Measurements from ENCODE around the gene ANKRD13D. TPM values are rescaled to one million over a fixed set of nuclear protein-coding genes. Genes with fewer than 3 reads are reported as not detected.

The ANKRD13D gene
- total and polyA plus RNA-seq, 9 donors, result 5.6 to 60.9 (median 41.3) TPM

DNA sequence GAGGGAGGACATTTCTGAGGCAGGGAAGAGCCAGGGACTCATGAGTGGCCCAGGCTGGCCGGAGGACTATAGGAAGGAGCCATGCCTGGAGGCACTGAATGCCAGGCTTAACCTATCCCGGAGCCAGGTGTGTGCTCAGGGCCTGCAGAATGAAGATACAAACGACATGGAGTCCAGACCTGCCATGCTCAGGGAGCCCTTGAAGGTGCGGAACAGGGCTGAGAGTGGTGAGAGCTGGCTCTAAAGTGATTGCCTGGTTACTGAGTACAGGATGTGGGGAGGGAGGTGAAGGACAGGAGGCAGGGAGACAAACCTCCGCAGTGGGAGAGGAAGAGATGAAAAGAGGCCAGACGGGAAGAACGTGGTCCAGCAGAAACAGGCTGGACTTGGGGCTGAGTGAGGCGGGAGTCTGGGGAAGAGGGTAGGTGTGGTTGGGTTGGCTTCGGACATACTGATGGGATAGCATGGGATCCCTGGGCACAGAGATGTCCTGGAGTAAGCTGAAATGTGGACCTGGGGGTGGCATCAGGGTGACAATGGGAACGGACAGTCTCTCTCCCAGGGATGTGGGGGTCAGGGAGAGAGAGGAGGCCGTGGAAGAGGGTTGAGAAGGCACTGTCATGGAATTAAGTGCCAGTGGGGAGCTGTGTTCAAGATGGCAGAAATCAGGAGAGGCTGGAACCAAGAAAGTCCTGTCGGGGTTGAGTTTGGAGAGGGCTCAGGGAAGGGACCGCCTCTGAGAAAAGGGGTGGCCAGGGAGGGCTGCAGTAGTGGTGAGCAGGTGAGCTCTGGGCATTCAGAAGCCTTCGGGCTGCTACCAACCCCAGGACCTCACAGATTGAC lies 1.5 kb upstream of the ANKRD13D start:
- H3K9me3 ChIP-seq, result no peaks in the 10 kb centered on the region
- DNase-seq, result peak in 2 of 5 donors; percentile 35 to 39
- H3K27ac ChIP-seq, result peak overlapping the region; percentile 57 to 96
- peaks cover 7% of the 10 kb centered on the region for H3K4me1 ChIP-seq (ENCODE audit: insufficient read depth)
- H3K4me3 ChIP-seq, result peak overlapping the region; percentile 89
- intact Hi-C loops (cut with DNase I), result no loop called here
- TF ChIP-seq EP300 (IDR thresholded peaks at IDR 0.05), result no peak
- TF ChIP-seq POLR2A (IDR thresholded peaks at IDR 0.05), result no peak
- no peak for TF ChIP-seq CTCF (IDR thresholded peaks at IDR 0.05)
- 63 to 71% (median 66%) methylated on average over 14 of the region's 14 CpGs for WGBS, 3 donors
- no peaks in the 10 kb centered on the region for H3K27me3 ChIP-seq
- no peaks in the 10 kb centered on the region for H3K36me3 ChIP-seq

- peak overlapping the region; percentile 57 to 96 for H3K27ac ChIP-seq
- H3K4me1 ChIP-seq (ENCODE audit: insufficient read depth), result peaks cover 7% of the 10 kb centered on the region
- H3K4me3 ChIP-seq, result peak overlapping the region; percentile 89
- no peaks in the 10 kb centered on the region for H3K36me3 ChIP-seq
- H3K27me3 ChIP-seq, result no peaks in the 10 kb centered on the region
- TF ChIP-seq CTCF (IDR thresholded peaks at IDR 0.05) (no peak), POLR2A (IDR thresholded peaks at IDR 0.05) (no peak), EP300 (IDR thresholded peaks at IDR 0.05) (no peak)
- DNase-seq, result no peak
- intact Hi-C loops (cut with DNase I), result no loop called here
- no peaks in the 10 kb centered on the region for H3K9me3 ChIP-seq
- 38 to 48% (median 39%) methylated on average over 4 of the region's 4 CpGs for WGBS, 3 donors
Measured at GRCh38 chr11:67288198-67288451, 978 bp upstream of the ANKRD13D start.

DNA sequence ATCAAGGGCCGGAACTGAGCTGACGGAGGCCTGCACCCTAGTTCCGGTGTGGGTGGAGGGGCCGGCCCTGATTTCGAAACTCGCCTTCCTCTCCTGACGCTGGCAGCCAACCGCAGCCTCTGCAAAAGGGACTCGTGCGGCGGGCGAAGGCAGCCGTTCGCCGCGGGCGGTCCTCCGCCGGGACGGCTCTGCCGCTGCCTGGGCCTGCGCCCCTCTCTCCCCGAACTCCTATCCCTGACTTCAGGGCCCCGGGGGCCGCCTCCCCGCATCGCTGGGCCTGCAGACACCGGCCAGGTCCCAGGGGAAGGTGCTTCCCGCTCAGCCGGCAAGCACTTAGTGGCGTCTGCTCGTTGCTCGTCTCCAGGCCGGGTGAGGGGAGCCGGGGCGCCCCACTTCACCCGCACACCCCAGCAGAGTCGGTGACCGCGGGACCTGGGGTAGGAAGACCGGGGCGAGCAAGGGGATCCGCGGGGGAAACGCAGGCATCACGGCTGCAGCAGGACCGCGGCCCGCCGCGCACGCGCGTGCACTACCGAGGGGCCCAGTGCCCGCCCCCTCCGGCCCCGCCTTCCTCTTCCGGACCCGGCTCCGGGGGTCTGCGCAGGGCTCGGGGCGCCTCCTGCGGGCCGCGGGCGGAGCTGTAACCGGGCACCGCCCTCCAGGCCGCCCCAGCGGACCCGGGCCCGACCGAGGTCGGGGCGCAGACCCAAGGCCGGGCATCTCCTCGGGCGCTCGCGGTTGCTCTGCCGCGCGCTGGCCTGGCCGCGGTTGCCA lies 464 bp upstream of the ANKRD13D start:
- TF ChIP-seq POLR2A (IDR thresholded peaks at IDR 0.05) (peak; percentile 56), CTCF (IDR thresholded peaks at IDR 0.05) (peak in 2 of 3 donors; percentile 54 to 75), EP300 (IDR thresholded peaks at IDR 0.05) (no peak)
- Histone ChIP-seq H3K36me3 (no peaks in the 10 kb centered on the region), H3K27me3 (no peaks in the 10 kb centered on the region), H3K9me3 (no peaks in the 10 kb centered on the region), H3K4me1 (ENCODE audit: insufficient read depth) (peaks cover 7% of the 10 kb centered on the region), H3K4me3 (peak overlapping the region; percentile 89), H3K27ac (peak overlapping the region; percentile 57 to 96)
- peak; percentile 87 to 94 (median 90) for DNase-seq
- intact Hi-C loops (cut with DNase I), result no loop called here
- WGBS, 3 donors, result 0 to 1% (median 1%) methylated on average over 61 to 87 of the region's 87 CpGs

DNA sequence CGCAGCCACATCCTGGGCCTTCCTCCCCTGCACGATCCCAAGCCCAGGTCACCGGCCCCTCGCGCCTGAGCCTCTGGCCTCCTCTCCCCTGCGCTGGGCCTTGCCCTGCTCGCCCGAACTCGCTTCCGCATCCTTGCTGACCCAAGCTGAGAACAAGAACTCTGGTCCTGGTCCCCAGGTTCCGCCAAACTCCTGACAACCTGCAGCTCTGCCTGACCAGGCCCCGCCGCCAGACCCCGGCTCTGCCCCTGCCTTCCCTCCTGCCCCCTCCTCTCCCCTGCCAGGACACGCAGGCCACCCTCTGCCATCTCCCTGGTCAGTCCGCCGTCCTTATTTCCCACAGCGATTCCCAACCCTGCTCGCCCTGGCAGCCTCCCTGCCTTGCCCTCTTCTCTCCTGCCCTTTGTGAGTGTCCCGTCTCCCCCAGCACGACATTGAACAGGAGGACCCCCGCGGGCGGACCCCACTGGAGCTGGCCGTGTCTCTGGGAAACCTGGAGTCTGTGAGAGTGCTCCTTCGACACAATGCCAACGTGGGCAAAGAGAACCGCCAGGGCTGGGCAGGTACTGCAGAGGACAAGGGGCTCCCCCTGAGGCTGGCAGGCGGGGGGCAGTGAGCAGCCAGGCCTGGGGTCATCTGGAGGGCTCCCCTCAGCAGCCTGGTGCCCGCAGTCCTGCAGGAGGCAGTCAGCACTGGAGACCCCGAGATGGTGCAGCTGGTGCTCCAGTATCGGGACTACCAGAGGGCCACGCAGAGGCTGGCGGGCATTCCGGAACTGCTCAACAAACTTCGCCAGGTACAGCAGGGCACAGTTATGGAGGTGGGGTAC lies 762 bp downstream of the ANKRD13D start:
- Histone ChIP-seq H3K27me3 (no peaks in the 10 kb centered on the region), H3K9me3 (no peaks in the 10 kb centered on the region), H3K36me3 (no peaks in the 10 kb centered on the region), H3K4me3 (peak overlapping the region; percentile 89), H3K27ac (peak overlapping the region; percentile 31 to 96), H3K4me1 (ENCODE audit: insufficient read depth) (peaks cover 7% of the 10 kb centered on the region)
- intact Hi-C loops (cut with DNase I), result no loop called here
- TF ChIP-seq POLR2A (IDR thresholded peaks at IDR 0.05) (no peak), EP300 (IDR thresholded peaks at IDR 0.05) (no peak), CTCF (IDR thresholded peaks at IDR 0.05) (no peak)
- peak in 3 of 5 donors; percentile 49 to 67 (median 60) for DNase-seq
- WGBS, 3 donors, result 16 to 23% (median 23%) methylated on average over 30 to 36 of the region's 36 CpGs
